Prostate gland (tissue), 2 donors: ENCODE data around the gene WASF3.

Experiments
- POLR2A ChIP-seq: fragments of 450-650 bp; IDR thresholded peaks from one replicate; pipeline ENCODE4 v1.6.1; 2016; ENCODE audit warnings: antibody characterized with exemption, mild to moderate bottlenecking
- POLR2AphosphoS5 ChIP-seq: sonication (generic); formaldehyde crosslinking; IDR thresholded peaks from one replicate; pipeline ENCODE4 v1.6.1; 2017; ENCODE audit warnings: antibody characterized with exemption
- TF ChIP-seq, protein P1 (sequence below), 4 experiments: fragments of 200-600 bp in 2 of 4; fragments of 450-650 bp in 2 of 4; sonication (generic) in 2 of 4; IDR thresholded peaks; 1 replicate in 3 of 4; 2 replicates in 1 of 4; pipeline ENCODE4 v1.5.1; 2016 to 2019; ENCODE audit warnings: antibody characterized with exemption in 4 of 4, mild to moderate bottlenecking in 2 of 4, moderate library complexity in 2 of 4

DNA sequence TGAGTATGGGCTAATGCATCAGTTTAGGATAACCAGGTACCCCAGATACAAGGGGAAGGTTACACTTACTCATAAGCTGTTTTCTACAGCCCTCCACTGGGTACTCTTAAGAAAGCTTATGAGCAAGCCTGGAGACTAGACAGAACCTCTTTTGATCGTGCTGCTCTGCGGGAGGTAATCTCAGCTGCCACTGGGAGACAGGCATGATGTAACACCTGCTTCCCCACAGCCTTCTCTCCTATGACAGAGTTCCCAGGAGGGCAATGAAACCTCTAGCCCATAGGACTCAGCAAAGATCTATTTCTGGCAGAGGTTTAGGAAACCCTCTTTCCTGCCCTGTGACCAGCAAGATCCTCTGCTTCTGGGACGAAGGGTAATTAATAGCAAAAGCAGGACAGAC lies 65.6 kb downstream of the WASF3 start:
- TF ChIP-seq, protein P1, sequence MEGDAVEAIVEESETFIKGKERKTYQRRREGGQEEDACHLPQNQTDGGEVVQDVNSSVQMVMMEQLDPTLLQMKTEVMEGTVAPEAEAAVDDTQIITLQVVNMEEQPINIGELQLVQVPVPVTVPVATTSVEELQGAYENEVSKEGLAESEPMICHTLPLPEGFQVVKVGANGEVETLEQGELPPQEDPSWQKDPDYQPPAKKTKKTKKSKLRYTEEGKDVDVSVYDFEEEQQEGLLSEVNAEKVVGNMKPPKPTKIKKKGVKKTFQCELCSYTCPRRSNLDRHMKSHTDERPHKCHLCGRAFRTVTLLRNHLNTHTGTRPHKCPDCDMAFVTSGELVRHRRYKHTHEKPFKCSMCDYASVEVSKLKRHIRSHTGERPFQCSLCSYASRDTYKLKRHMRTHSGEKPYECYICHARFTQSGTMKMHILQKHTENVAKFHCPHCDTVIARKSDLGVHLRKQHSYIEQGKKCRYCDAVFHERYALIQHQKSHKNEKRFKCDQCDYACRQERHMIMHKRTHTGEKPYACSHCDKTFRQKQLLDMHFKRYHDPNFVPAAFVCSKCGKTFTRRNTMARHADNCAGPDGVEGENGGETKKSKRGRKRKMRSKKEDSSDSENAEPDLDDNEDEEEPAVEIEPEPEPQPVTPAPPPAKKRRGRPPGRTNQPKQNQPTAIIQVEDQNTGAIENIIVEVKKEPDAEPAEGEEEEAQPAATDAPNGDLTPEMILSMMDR (IDR thresholded peaks at IDR 0.05) = no peak
- TF ChIP-seq POLR2AphosphoS5 = no peak
- no peak for TF ChIP-seq POLR2A
